Transverse colon (tissue), 4 donors: Measurements from ENCODE around the gene RPL29. TPM values are rescaled to one million over a fixed set of nuclear protein-coding genes. Genes with fewer than 3 reads are reported as not detected.

Source experiments
- DNase-seq: peaks from one replicate; pipeline ENCODE4 v3.0.0-alpha.2; 2019
- H3K27ac ChIP-seq, 4 donors: fragments of 200-600 bp; sonication (generic); 2 replicates each; pipeline ENCODE4 v1.5.1; 2016 to 2018; ENCODE audit warnings: inconsistent platforms in 4 of 4
- H3K27me3 ChIP-seq: fragments of 200-600 bp; sonication (generic); 2 replicates; pipeline ENCODE4 v1.5.1; 2017; ENCODE audit warnings: inconsistent platforms
- H3K36me3 ChIP-seq, 4 donors: fragments of 200-600 bp; sonication (generic); 2 replicates each; pipeline ENCODE4 v1.5.1; 2017 to 2019; ENCODE audit warnings: inconsistent platforms in 4 of 4
- H3K4me1 ChIP-seq, 4 donors: fragments of 200-600 bp; sonication (generic); 2 replicates each; pipeline ENCODE4 v1.5.1; 2017 to 2020; ENCODE audit warnings: inconsistent platforms in 4 of 4
- H3K4me3 ChIP-seq, 4 donors: fragments of 200-600 bp; sonication (generic); 1 replicate in 1 of 4; 2 replicates in 3 of 4; pipeline versions ENCODE4 v1.5.1 to v1.6.1; 2017 to 2019; ENCODE audit warnings: inconsistent platforms in 4 of 4
- H3K9me3 ChIP-seq, 2 donors: fragments of 200-600 bp; sonication (generic); 2 replicates each; pipeline ENCODE4 v1.5.1; 2017 to 2019; ENCODE audit warnings: inconsistent platforms in 2 of 2
- EP300 ChIP-seq: sonication (generic); formaldehyde crosslinking; IDR thresholded peaks from one replicate; pipeline ENCODE4 v1.6.1; 2017; ENCODE audit warnings: antibody characterized with exemption, low read depth
- POLR2A ChIP-seq: fragments of 450-650 bp; IDR thresholded peaks from one replicate; pipeline ENCODE4 v1.6.1; 2016; ENCODE audit warnings: antibody characterized with exemption, mild to moderate bottlenecking, moderate library complexity
- POLR2AphosphoS5 ChIP-seq, 3 donors: sonication (generic); formaldehyde crosslinking; IDR thresholded peaks; one replicate each; pipeline ENCODE4 v1.6.1; 2016; ENCODE audit warnings: antibody characterized with exemption in 3 of 3
- WGBS, 2 donors: methylation state at CpG; one replicate each; pipeline ENCODE4 v1.1.5; 2018; ENCODE audit warnings: low coverage in 1 of 2; 5-methylcytosine and 5-hydroxymethylcytosine counted together
- in situ Hi-C, 4 donors: fragments of 200-750 bp; cut with MboI; loops; one replicate each; pipeline versions ENCODE4 v1.15.0 to v1.15.1; 2017; ENCODE audit warnings: low sequenced_read_pairs in 3 of 4, low pct_ligation_motif_present in 1 of 4, low pct_unique_long_range_greater_than_20kb in 1 of 4
- intact Hi-C: fragments of 100-400 bp; cut with DNase I; formaldehyde crosslinking; loops from one replicate; pipeline ENCODE4 v1.15.1; 2023; ENCODE audit warnings: low total_unique reads
- total RNA-seq, 4 donors: library from RNA; depleted of rRNA; stranded (reverse); fragments of >200 nt; gene quantifications; one replicate each; pipeline ENCODE4 v1.1.0, GENCODE V29; 2016
- TF ChIP-seq, protein P1 (sequence below), 5 experiments: fragments of 200-600 bp in 3 of 5; fragments of 450-650 bp in 2 of 5; sonication (generic) in 3 of 5; IDR thresholded peaks; 1 replicate in 2 of 5; 2 replicates in 3 of 5; pipeline ENCODE4 v1.5.1; 2016 to 2017; ENCODE audit warnings: antibody characterized with exemption in 5 of 5, inconsistent platforms in 3 of 5, mild to moderate bottlenecking in 2 of 5, moderate library complexity in 1 of 5

RPL29 gene
- total RNA-seq, 4 donors from 2014 or later, result 366 to 1,281 (median 746) TPM

DNA sequence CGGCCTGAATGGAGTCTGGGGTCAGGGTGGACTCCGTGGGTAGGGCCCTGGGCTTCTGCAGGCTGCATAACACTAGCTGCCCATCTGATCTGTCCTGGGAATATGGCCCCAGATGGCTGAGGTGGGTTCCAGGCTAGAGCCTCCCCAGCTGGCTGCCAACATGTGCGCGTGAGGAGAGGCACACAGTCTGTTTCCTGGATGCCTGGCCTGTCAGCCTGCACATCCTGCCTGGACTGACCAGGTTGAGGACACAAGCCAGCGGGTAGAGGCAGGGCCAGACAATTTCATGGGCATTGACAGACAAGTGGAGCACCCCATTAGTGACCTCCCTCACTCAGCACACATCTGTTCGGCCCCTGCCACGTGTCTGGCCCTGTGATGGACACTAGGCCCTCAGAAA, 29.8 kb upstream of the RPL29 start:
- no peaks in the 10 kb centered on the region for H3K4me1 ChIP-seq
- no peak overlapping the region for H3K27ac ChIP-seq
- intact Hi-C loops (no loop called here), in situ Hi-C loops (no loop called here)
- no peak for DNase-seq
- H3K4me3 ChIP-seq, result no peak overlapping the region
- WGBS, 2 donors, result 93% methylated on average over 7 of the region's 7 CpGs; no CpG with 5 or more reads in 1 of the 2 donors
- no peaks in the 10 kb centered on the region for H3K9me3 ChIP-seq
- no peaks in the 10 kb centered on the region for H3K27me3 ChIP-seq
- TF ChIP-seq, protein P1, sequence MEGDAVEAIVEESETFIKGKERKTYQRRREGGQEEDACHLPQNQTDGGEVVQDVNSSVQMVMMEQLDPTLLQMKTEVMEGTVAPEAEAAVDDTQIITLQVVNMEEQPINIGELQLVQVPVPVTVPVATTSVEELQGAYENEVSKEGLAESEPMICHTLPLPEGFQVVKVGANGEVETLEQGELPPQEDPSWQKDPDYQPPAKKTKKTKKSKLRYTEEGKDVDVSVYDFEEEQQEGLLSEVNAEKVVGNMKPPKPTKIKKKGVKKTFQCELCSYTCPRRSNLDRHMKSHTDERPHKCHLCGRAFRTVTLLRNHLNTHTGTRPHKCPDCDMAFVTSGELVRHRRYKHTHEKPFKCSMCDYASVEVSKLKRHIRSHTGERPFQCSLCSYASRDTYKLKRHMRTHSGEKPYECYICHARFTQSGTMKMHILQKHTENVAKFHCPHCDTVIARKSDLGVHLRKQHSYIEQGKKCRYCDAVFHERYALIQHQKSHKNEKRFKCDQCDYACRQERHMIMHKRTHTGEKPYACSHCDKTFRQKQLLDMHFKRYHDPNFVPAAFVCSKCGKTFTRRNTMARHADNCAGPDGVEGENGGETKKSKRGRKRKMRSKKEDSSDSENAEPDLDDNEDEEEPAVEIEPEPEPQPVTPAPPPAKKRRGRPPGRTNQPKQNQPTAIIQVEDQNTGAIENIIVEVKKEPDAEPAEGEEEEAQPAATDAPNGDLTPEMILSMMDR (IDR thresholded peaks at IDR 0.05), result no peak
- TF ChIP-seq POLR2A, result no peak
- TF ChIP-seq EP300, result no peak
- TF ChIP-seq POLR2AphosphoS5 (IDR thresholded peaks at IDR 0.05), result no peak
- H3K36me3 ChIP-seq, result no peaks in the 10 kb centered on the region

DNA sequence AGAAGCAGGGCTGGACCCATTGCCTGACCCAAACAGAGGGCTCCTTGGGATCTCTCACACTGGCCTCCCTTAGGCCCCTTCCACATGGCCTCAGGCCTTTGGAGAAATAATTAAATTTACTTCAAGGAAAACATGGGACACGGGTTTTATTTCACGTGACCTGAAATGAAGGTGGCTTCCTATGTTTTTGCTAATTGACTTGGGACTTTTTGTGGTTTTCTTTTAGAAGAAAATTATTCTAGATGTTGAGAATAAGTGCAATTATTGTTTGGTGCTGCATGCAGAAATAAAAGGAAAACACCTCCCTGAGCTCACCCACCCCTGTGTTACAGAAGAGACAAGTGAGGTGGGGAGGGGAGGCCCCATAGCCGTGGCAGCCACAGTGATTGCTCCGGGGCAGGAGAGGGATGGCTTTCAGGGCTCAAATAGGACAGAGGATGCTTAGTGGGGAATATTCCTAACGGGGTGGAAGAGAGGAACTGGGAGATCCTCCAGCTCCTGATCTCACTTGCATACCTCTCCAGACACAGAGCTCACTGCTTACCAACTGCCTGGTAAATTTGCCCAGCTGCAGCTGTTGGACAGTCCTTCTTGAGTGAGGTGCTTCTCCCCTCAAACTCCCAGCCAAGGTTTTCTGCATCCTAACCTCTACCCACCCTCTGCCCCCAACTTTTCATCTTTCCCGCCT, 29.2 kb upstream of the RPL29 start:
- DNase-seq, result no peak
- Histone ChIP-seq H3K4me3 (no peak overlapping the region), H3K36me3 (no peaks in the 10 kb centered on the region), H3K9me3 (no peaks in the 10 kb centered on the region), H3K4me1 (no peaks in the 10 kb centered on the region), H3K27ac (no peak overlapping the region), H3K27me3 (no peaks in the 10 kb centered on the region)
- intact Hi-C loops (no loop called here), in situ Hi-C loops (loop anchor here in 2 of 4 donors (25.0 kb wide), 1 partner anchor 312 kb away; no protein-coding TSS in a partner anchor)
- 80 to 90% methylated on average over 3 to 6 of the region's 6 CpGs for WGBS, 2 donors
- TF ChIP-seq POLR2A (no peak), EP300 (no peak), POLR2AphosphoS5 (IDR thresholded peaks at IDR 0.05) (no peak)
- TF ChIP-seq, protein P1 (IDR thresholded peaks at IDR 0.05), result no peak

DNA sequence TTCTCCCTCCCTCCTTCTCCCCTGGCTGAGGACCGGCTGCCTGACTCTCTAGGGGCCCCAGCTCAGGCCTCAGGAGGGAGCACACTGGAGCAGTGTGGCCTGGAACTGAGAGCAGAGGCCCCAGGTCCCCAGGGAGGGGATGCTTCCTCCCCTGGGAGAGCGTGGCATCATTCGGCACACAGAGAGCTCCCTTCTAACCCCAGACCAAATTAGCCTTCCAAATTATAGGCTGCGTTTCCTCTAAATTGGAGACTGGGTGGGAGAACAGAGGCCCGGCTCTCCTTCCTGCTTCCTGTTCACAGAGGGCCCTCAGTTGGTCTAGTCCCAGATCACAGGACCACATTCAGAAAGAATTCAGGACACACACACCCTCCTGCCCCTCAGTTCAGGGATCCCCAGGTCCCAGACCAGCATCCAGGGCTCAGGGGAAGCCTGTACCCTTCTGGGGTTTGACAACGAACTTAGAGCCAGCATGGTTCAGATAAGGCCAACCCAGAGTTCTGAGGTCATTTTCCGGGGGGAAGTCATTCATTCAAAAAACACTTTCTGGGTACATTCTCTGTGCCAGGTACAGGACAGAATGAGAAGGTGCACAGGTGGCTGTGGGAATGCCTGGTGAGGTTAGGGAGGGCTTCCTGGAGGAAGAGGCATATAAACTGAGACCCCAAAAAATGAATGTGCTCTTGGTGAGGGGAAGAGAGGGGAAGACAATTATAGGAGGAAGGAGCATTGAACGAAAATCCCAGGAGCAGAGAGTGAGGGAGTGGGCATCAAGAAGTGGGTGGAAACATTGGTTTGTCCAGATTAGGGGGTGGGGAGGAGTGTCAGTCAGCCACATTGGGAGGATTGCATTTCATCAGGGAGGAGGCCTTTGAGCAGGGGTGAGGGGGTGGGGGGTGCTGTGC, 28.4 kb upstream of the RPL29 start:
- Histone ChIP-seq H3K27ac (no peak overlapping the region), H3K4me3 (no peak overlapping the region), H3K36me3 (no peaks in the 10 kb centered on the region), H3K9me3 (no peaks in the 10 kb centered on the region), H3K4me1 (no peaks in the 10 kb centered on the region), H3K27me3 (no peaks in the 10 kb centered on the region)
- in situ Hi-C loops (loop anchor here in 2 of 4 donors (25.0 kb wide), 1 partner anchor 313 kb away; no protein-coding TSS in a partner anchor), intact Hi-C loops (no loop called here)
- no peak for DNase-seq
- 69 to 70% methylated on average over 2 to 7 of the region's 8 CpGs for WGBS, 2 donors
- TF ChIP-seq, protein P1 (IDR thresholded peaks at IDR 0.05), result no peak
- TF ChIP-seq POLR2A (no peak), POLR2AphosphoS5 (IDR thresholded peaks at IDR 0.05) (no peak), EP300 (no peak)

DNA sequence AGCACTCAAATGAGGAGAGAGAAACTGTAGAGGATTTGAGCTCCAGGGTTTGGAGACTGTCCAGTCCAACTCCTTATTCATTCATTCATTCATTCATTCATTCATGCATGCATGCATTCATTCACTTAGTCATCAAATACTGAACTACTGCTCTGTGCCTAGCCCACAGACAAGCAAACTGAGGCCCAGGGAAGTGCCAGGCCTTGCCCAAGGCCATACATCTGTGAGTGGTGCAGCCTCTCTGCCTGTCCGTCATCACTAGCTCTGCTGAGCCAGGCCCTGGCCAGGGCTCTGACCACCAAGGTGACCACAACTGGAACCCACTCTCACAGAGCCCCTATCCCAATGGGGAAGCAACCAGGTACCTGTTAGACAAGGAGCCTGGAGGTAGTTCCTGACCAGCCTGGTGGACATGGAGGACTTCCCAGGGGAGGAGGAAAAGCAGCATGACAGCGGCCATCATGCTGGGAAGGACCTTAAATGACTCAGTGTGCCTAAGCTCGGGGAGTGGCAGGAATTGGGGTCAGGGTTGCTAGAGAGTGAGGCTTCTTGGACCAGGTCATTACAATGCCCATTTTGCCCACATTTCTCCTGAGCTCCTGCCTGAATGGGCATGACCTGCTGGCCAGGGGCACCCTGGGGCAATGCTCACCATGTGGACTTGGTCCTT, 27.5 kb upstream of the RPL29 start:
- H3K4me3 ChIP-seq, result no peak overlapping the region
- no peaks in the 10 kb centered on the region for H3K4me1 ChIP-seq
- H3K36me3 ChIP-seq, result no peaks in the 10 kb centered on the region
- WGBS, 2 donors, result 50 to 81% methylated on average over 1 to 3 of the region's 3 CpGs
- intact Hi-C loops, result no loop called here
- TF ChIP-seq POLR2A (no peak), POLR2AphosphoS5 (IDR thresholded peaks at IDR 0.05) (no peak), EP300 (no peak)
- TF ChIP-seq, protein P1 (IDR thresholded peaks at IDR 0.05), result no peak
- H3K27me3 ChIP-seq, result no peaks in the 10 kb centered on the region
- H3K27ac ChIP-seq, result no peak overlapping the region
- no peaks in the 10 kb centered on the region for H3K9me3 ChIP-seq
- in situ Hi-C loops, result loop anchor here in 2 of 4 donors (25.0 kb wide), 1 partner anchor 314 kb away; no protein-coding TSS in a partner anchor
- no peak for DNase-seq
